Measurements from ENCODE around the gene MAP3K3. TPM values are rescaled to one million over a fixed set of nuclear protein-coding genes. Genes with fewer than 3 reads are reported as not detected.

MAP3K3 gene
- total RNA-seq, 1 donor, result 51.0 TPM

- no peaks in the 10 kb centered on the region for H3K9me3 ChIP-seq (ENCODE audit: low read depth, low read length)
- no peak overlapping the region for H3K4me3 ChIP-seq (ENCODE audit: insufficient read depth, low read length)
- TF ChIP-seq CTCF (IDR thresholded peaks at IDR 0.05; ENCODE audit: extremely low read depth, low read depth, low read length), result no peak
Observed at GRCh38 chr17:63679214-63679613, 57.0 kb downstream of the MAP3K3 start.

GRCh38 chr17:63680700-63681099 is 58.5 kb downstream of the MAP3K3 start:
- TF ChIP-seq CTCF (IDR thresholded peaks at IDR 0.05; ENCODE audit: extremely low read depth, low read depth, low read length), result no peak
- no peak for DNase-seq (ENCODE audit: insufficient read length, low spot score, missing footprints)
- Histone ChIP-seq H3K4me3 (ENCODE audit: insufficient read depth, low read length) (no peak overlapping the region), H3K79me2 (ENCODE audit: insufficient read depth, low read length) (peaks cover 6% of the 10 kb centered on the region), H2AFZ (ENCODE audit: low read length) (no peak overlapping the region), H3K4me2 (ENCODE audit: insufficient read depth, low read length) (no peak overlapping the region), H4K20me1 (ENCODE audit: insufficient read depth, low read length) (peaks cover 2% of the 10 kb centered on the region), H3K4me1 (ENCODE audit: insufficient read depth, low read length) (peaks cover 8% of the 10 kb centered on the region), H3K27ac (ENCODE audit: low read depth, low read length) (no peak overlapping the region), H3K9me3 (ENCODE audit: low read depth, low read length) (no peaks in the 10 kb centered on the region), H3K36me3 (ENCODE audit: insufficient read depth, low read length) (peaks cover 31% of the 10 kb centered on the region), H3K27me3 (ENCODE audit: insufficient read depth, low read length) (no peaks in the 10 kb centered on the region)

More at GRCh38 chr17:63679214-63679613, 57.0 kb downstream of the MAP3K3 start:
- Histone ChIP-seq H2AFZ (ENCODE audit: low read length) (no peak overlapping the region), H3K4me1 (ENCODE audit: insufficient read depth, low read length) (peaks cover 20% of the 10 kb centered on the region), H3K79me2 (ENCODE audit: insufficient read depth, low read length) (peaks cover 6% of the 10 kb centered on the region), H4K20me1 (ENCODE audit: insufficient read depth, low read length) (peaks cover 2% of the 10 kb centered on the region), H3K27ac (ENCODE audit: low read depth, low read length) (no peak overlapping the region), H3K27me3 (ENCODE audit: insufficient read depth, low read length) (no peaks in the 10 kb centered on the region), H3K4me2 (ENCODE audit: insufficient read depth, low read length) (no peak overlapping the region), H3K36me3 (ENCODE audit: insufficient read depth, low read length) (peaks cover 23% of the 10 kb centered on the region)
- peak; percentile 1 for DNase-seq (ENCODE audit: insufficient read length, low spot score, missing footprints)

DNA sequence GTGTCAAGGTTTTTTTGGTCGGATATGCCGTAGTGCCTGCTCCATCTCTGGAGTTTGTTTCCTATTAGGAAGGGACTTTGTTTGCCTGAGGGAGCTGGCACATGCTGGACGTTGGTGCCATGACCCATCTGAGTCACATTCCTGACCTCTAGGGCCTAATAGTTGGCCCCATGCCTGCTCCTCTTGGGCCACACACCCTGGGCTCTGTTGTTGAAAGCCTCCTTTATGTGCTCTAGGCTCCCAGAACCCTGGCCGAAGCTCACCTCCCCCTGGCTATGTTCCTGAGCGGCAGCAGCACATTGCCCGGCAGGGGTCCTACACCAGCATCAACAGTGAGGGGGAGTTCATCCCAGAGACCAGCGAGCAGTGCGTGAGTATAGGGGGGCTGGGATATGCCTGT is 59.3 kb downstream of the MAP3K3 start:
- H3K27ac ChIP-seq (ENCODE audit: low read depth, low read length), result no peak overlapping the region
- H3K4me2 ChIP-seq (ENCODE audit: insufficient read depth, low read length), result no peak overlapping the region
- peaks cover 38% of the 10 kb centered on the region for H3K36me3 ChIP-seq (ENCODE audit: insufficient read depth, low read length)
- no peaks in the 10 kb centered on the region for H3K27me3 ChIP-seq (ENCODE audit: insufficient read depth, low read length)
- H3K9me3 ChIP-seq (ENCODE audit: low read depth, low read length), result no peaks in the 10 kb centered on the region
- H4K20me1 ChIP-seq (ENCODE audit: insufficient read depth, low read length), result peaks cover 2% of the 10 kb centered on the region
- no peak overlapping the region for H2AFZ ChIP-seq (ENCODE audit: low read length)
- peaks cover under 1% of the 10 kb centered on the region for H3K4me1 ChIP-seq (ENCODE audit: insufficient read depth, low read length)
- H3K4me3 ChIP-seq (ENCODE audit: insufficient read depth, low read length), result no peak overlapping the region
- DNase-seq (ENCODE audit: insufficient read length, low spot score, missing footprints), result no peak
- H3K79me2 ChIP-seq (ENCODE audit: insufficient read depth, low read length), result peaks cover 4% of the 10 kb centered on the region
- no peak for TF ChIP-seq CTCF (IDR thresholded peaks at IDR 0.05; ENCODE audit: extremely low read depth, low read depth, low read length)

GRCh38 chr17:63682441-63682840 is 60.2 kb downstream of the MAP3K3 start:
- TF ChIP-seq CTCF (IDR thresholded peaks at IDR 0.05; ENCODE audit: extremely low read depth, low read depth, low read length), result no peak
- no peaks in the 10 kb centered on the region for H3K27me3 ChIP-seq (ENCODE audit: insufficient read depth, low read length)
- H3K4me1 ChIP-seq (ENCODE audit: insufficient read depth, low read length), result no peaks in the 10 kb centered on the region
- H4K20me1 ChIP-seq (ENCODE audit: insufficient read depth, low read length), result peaks cover 2% of the 10 kb centered on the region
- H3K9me3 ChIP-seq (ENCODE audit: low read depth, low read length), result no peaks in the 10 kb centered on the region
- no peak overlapping the region for H3K4me3 ChIP-seq (ENCODE audit: insufficient read depth, low read length)
- DNase-seq (ENCODE audit: insufficient read length, low spot score, missing footprints), result no peak
- H3K27ac ChIP-seq (ENCODE audit: low read depth, low read length), result no peak overlapping the region
- H3K36me3 ChIP-seq (ENCODE audit: insufficient read depth, low read length), result peaks cover 37% of the 10 kb centered on the region
- H3K79me2 ChIP-seq (ENCODE audit: insufficient read depth, low read length), result no peaks in the 10 kb centered on the region
- no peak overlapping the region for H2AFZ ChIP-seq (ENCODE audit: low read length)
- H3K4me2 ChIP-seq (ENCODE audit: insufficient read depth, low read length), result no peak overlapping the region
